Measurements from ENCODE around the gene DDN.

DDN gene

GRCh38 chr12:48980953-48981756, 18.0 kb downstream of the DDN start:
- peak; percentile 76 for DNase-seq

- DNase-seq: peak; percentile 79
These were observed 18.7 kb downstream of the DDN start for GRCh38 chr12:48980389-48980952.

- peak; percentile 61 for DNase-seq
These were observed 19.4 kb downstream of the DDN start for GRCh38 chr12:48979602-48980388.

GRCh38 chr12:48978741-48979601, 20.2 kb downstream of the DDN start:
- peak; percentile 54 for DNase-seq

DNA sequence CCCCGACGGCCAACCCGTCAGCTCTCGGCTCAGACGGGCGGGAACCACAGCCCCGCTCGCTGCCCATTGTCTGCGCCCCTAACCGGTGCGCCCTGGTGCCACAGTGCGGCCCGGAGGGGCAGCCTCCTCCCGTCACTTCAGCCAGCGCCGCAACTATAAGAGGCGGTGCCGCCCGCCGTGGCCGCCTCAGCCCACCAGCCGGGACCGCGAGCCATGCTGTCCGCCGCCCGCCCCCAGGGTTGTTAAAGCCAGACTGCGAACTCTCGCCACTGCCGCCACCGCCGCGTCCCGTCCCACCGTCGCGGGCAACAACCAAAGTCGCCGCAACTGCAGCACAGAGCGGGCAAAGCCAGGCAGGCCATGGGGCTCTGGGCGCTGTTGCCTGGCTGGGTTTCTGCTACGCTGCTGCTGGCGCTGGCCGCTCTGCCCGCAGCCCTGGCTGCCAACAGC, 20.9 kb downstream of the DDN start, which contains the start of gene WNT1:
Gene WNT1 (plus strand): TSS at position 32 of the 450 bp plus-strand sequence. CDS start 329 bp downstream, at position 361.
- peak; percentile 64 for DNase-seq

DNA sequence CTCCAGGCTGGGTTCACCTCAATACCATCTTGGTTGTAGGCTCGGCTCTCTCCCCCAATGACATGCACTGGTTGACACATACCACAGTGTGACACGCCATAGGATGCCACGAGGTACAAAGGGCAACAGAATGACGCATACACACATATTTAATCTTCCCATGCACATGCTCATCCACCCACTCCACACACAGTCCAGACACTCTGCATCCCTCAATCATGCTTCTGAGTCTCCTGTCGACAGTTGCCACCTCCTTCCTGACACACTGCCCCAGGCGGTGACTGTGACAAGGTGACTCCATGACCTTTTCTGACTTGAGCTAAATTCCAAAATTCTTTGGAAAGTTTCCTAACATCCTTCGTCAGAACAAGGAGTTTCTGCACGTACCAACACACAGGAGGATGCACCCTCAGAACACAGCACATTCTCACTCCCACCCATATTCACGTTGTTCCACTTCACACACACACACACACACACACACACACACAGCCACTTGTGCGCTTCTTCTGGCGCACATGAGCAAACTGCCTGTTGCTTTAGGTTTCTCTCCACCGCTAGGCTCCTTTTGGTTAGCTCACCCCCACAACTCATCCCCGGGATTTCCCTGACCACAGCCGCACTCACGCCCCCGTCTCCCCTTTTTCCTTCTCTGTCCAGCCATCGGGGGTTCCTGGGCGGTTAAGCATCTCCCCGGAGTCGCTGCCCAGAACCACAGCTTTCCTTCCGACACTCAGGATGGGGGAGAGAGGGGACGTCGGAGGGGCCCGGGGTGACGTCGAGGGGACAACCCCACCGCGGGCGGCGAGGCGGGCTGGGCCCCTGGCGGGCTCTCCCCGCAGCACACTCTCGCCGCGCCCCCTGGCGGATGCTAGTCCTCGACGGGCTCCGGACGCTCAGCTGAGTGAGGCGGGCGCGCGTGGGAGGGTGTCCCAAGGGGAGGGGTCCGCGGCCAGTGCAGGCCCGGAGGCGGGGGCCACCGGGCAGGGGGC, 21.6 kb downstream of the DDN start:
- peak; percentile 70 for DNase-seq

DNA sequence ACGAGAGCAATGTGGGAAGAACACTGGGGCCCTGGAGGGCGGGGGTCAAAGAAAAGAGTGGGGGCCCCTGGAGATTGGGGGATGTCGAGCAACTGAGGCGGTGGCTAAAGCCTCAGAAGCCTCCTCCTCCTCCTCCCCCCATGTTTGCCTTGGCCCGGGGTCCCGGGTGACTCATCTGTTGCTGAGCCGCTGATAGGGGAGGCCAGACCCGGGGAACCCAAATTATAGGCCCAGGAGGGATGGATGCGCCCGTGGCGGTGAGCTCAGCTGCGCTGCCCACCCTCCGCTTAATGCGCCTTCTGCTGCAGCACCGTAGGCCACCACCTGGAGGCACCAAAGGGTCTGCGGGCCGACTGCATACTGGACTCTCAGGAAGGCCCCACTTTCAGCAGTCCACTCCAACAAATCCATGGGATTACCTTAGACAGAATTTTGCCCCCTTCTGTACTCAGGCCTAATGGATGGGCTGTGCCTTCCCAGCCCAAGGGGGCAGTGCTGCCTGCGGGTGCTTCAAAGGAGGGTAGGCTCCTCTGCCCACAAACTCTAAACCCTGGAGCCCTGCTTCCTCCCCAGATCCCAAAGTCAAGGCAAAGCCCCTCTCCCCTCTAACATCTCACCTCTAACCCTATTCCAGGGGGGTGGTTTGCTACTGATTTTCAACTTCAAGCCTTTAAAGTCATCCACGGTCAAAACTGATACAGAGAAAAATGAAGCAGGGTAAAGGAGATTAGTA, 25.1 kb downstream of the DDN start:
- peak; percentile 22 for DNase-seq

DNA sequence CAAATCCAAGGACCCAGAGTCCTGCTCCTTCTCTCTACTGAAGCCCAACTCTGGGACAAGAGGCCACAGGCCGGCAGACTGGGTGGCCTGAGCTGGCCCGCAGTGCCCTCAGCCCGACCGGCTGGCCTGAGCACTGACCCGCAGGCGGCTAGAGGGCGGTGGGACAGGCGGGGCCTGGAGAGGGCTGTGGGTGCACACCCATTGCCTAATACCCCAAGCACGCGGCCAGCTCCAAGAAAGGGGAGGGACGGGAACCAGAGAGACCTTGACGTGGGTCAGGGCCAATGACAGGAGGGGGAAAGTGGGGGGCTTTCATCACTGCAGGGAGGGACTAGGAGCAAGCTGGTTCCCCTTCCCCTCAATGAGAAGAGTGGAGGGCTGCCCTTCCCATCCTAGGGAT, 25.6 kb downstream of the DDN start:
- no peak for DNase-seq

DNA sequence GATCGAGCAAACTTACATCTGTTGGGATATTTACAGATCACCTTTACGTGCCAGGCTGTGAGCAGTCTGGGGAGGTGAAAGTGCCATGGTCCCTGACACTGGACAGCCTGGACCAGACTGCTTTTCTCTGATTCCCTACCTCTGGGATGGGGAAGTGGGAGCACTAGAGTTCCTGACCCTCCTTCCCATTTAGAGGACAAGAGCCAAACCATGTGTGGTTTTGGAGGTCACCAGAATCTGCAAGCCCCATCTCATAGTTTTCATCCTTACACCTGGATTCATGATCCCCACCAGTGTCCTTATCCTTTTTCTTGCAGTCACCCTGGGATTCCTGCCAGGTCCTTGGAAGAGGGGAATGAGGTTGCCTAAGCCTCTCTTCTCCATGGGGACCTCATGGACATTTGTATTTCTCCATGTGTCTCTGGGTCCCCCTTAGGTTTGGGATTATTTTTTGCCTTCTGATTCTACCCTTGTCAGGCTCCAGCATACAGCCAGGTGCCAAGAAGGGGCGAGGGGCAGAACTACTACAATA, 26.2 kb downstream of the DDN start:
- DNase-seq: no peak

GRCh38 chr12:48972213-48972951, 26.8 kb downstream of the DDN start:
- peak; percentile 33 for DNase-seq

GRCh38 chr12:48970702-48971334, 28.4 kb downstream of the DDN start:
- no peak for DNase-seq

GRCh38 chr12:48969833-48970701, 29.1 kb downstream of the DDN start:
- DNase-seq: peak; percentile 63

DNA sequence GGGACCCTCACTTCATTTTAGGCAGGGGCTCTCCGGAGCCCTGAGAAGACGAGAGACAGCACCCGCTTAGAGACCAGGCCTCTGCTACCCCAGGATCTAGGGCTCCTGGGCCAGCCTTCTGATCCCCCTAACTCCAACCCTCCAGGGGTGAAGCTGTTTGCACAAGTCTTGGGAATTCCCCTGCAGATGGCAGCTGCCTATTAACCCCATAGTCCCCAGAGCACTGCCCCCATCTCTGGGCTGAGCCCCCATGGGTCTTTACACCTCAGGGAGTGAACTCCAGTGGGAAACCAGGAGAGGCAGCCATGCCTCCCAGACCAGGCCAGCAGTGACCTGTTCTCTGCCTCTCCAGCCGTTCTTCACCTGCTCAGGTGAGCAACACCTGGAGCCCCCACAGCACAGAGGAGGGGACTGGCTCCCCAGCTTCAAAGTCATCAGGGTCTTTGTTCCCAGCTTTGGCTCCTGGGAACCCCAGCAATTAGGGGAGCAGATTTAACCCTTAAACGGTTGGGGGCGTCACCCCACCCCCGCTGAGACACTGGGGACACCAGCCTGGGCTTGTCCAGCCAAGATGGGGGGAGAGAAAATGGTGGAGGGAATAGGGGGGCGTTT, 29.9 kb downstream of the DDN start:
- peak; percentile 38 for DNase-seq

DNA sequence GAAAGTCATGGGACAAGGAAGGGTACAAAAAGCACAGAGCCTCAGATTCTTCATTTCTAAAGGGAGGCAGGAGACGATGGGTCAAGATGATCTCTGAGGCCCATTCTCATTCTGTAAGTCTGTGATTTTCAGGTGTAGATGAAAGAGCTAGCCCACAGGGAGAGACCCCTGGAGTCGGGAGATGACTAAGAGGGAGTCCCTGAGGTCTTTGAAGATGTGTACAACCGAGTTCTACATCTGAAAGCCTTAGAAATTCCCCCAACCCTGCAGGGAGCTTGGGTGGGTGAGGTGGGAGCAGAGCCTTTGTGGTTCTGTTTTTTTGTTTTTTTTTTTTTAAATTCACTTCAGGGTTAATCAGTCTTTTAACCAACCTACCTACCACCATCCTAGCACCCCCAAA, 30.7 kb downstream of the DDN start:
- no peak for DNase-seq

GRCh38 chr12:48967991-48968390, 31.2 kb downstream of the DDN start:
- DNase-seq: no peak

DNA sequence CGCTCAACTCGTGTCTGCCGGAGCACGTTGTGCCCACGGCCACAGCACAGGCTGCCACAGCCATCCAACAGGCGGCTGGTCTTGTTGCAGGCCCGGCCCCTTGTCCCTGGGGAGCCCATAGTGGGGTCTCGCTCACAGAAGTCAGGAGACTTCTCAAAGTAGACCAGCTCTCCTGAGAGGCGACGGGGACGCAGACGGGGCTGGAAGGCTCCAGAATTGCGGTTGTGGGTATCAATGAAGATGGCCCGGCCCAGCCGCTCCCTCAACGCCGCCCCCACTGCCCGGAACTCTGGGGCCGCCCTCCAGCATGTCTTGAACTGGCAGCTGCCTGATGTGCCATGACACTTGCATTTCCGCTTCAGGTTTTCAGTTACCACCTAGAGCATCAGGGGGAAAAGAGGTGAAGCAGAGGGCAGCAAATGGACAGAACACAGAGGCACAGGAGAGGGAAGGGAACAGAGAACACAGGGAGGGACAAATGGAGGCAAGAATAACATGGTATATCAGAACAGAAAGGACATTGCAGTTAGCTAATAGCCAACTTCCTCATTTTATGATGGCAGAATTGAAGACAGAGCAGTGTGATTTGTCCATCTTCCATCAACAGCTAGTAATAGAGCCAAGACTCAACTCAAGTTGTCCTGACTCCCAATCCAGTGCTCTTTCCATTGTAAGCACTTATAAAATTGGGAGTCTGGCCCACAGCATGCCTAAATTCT, 32.8 kb downstream of the DDN start:
- DNase-seq: no peak

DNA sequence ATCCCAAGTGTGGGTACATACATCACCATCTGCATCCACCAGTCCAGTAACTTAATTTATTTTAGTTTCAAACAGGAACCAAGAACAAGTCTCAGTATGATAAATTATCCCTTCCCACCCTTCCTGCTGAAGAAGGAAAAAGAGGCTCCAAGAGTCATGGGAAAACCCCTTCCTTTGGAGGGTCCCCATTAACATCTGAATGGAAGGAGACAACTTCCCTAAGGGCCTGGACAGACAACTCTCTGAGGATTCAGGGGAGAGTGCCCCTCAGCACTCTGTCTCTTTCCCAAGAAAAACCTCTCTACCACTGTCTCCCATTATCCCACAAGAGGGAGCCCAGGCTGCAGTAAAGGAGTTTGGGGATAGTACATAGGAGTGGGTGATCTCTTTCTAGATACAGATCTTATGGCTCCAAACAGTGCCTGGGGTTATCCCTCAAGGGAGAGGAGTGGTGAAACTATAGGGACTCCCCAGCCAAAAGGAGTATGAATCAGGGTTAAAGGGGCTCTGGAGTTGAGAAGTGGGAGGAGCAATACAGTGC, 33.8 kb downstream of the DDN start:
- peak; percentile 42 for DNase-seq
